OCI-LY7 (cell line): Measurements from ENCODE around the gene KRT83. TPM values are rescaled to one million over a fixed set of nuclear protein-coding genes. Genes with fewer than 3 reads are reported as not detected.

Experiments
- BruUV-seq: library from RNA; stranded (reverse); fragments of 400-500 nt; replicated peaks from 2 replicates; lab custom pipeline; 2021; lab: Mats Ljungman, UMichigan
- CTCF ChIA-PET: fragments of 300-600 bp; sonication (Branson Sonifier 250); formaldehyde crosslinking; loops from one replicate; lab custom pipeline; 2022; ENCODE audit warnings: antibody characterized with exemption; ENCODE audit not compliant: unreplicated experiment; lab: Charles Lee
- POLR2A ChIA-PET: fragments of 300-600 bp; sonication (Branson Sonifier 250); formaldehyde crosslinking; loops from one replicate; lab custom pipeline; 2022; ENCODE audit warnings: antibody characterized with exemption; lab: Charles Lee
- DNase-seq: peaks from one replicate; pipeline ENCODE4 v3.0.0-alpha.2; 2015; ENCODE audit warnings: low spot score
- H2AFZ ChIP-seq: fragments of 200-600 bp; sonication (generic), shearing (Covaris generic); 2 replicates; pipeline ENCODE4 v1.6.1; 2014; ENCODE audit warnings: mild to moderate bottlenecking, antibody characterized with exemption, low read length, moderate library complexity
- H3K27ac ChIP-seq: fragments of 200-600 bp; sonication (generic); 2 replicates; pipeline ENCODE4 v1.5.1; 2014; ENCODE audit warnings: mixed run types, low read depth, mild to moderate bottlenecking, moderate library complexity, low read length, inconsistent platforms; ENCODE audit not compliant: poor library complexity, severe bottlenecking
- H3K36me3 ChIP-seq: fragments of 200-600 bp; sonication (generic); 2 replicates; pipeline ENCODE4 v1.6.1; 2014; ENCODE audit warnings: mild to moderate bottlenecking, antibody characterized with exemption, low read length, moderate library complexity, mixed read lengths; ENCODE audit not compliant: insufficient read depth
- H3K4me1 ChIP-seq: fragments of 200-600 bp; sonication (generic); 2 replicates; pipeline ENCODE4 v1.5.1; 2014; ENCODE audit warnings: mild to moderate bottlenecking, low read length; ENCODE audit not compliant: insufficient read depth, poor library complexity, severe bottlenecking
- H3K4me2 ChIP-seq: fragments of 200-600 bp; sonication (generic); 2 replicates; pipeline ENCODE4 v1.6.1; 2014; ENCODE audit warnings: mild to moderate bottlenecking, low read length
- H3K4me3 ChIP-seq: fragments of 200-600 bp; sonication (generic); 2 replicates; pipeline ENCODE4 v1.5.1; 2014; ENCODE audit warnings: mild to moderate bottlenecking, low read depth, low read length; ENCODE audit not compliant: poor library complexity, severe bottlenecking
- H3K79me2 ChIP-seq: fragments of 200-600 bp; sonication (generic); 2 replicates; pipeline ENCODE4 v1.6.1; 2016; ENCODE audit warnings: low read depth, mild to moderate bottlenecking, low read length, moderate library complexity, mixed read lengths; ENCODE audit not compliant: insufficient read depth
- H3K9me2 ChIP-seq: fragments of 200-600 bp; sonication (generic); 2 replicates; pipeline ENCODE4 v1.6.1; 2016; ENCODE audit warnings: mild to moderate bottlenecking, low read length, mixed read lengths; ENCODE audit not compliant: insufficient read depth
- H3K9me3 ChIP-seq: fragments of 200-600 bp; sonication (generic); 2 replicates; pipeline ENCODE4 v1.6.1; 2014; ENCODE audit warnings: mild to moderate bottlenecking, mixed run types, low read length, mixed read lengths
- H4K20me1 ChIP-seq: fragments of 200-600 bp; sonication (generic); 2 replicates; pipeline ENCODE4 v1.6.1; 2014; ENCODE audit warnings: mild to moderate bottlenecking, antibody characterized with exemption, low read length, moderate library complexity, mixed read lengths; ENCODE audit not compliant: insufficient read depth
- CTCF ChIP-seq: fragments of 200-600 bp; sonication (generic); conservative IDR thresholded peaks from 2 replicates; pipeline ENCODE4 v1.5.1; 2014; ENCODE audit warnings: mild to moderate bottlenecking, antibody characterized with exemption, low read length, moderate library complexity, mixed read lengths
- EZH2phosphoT487 ChIP-seq: fragments of 200-600 bp; sonication (generic); IDR thresholded peaks from 2 replicates; pipeline ENCODE4 v1.6.1; 2018; ENCODE audit warnings: low read depth, borderline replicate concordance, mild to moderate bottlenecking, mixed run types, antibody characterized with exemption, low read length, moderate library complexity, mixed read lengths
- intact Hi-C: fragments of 100-400 bp; cut with micrococcal nuclease; formaldehyde crosslinking; loops from one replicate; pipeline ENCODE4 v1.10.0; 2022; ENCODE audit not compliant: unreplicated experiment
- total RNA-seq, 2 experiments: library from RNA; depleted of rRNA in 1 of 2; stranded (reverse); fragments of >200 nt in 1 of 2; shearing (Covaris generic) in 1 of 2; gene quantifications; 2 replicates each; pipeline ENCODE4 v1.2.3, GENCODE V29; 2014 to 2022

The KRT83 gene
- total RNA-seq, 2 experiments from 2014 or later = not detected

GRCh38 chr12:52353766-52354165 lies 32.6 kb upstream of the KRT83 start:
- no peak overlapping the region for H2AFZ ChIP-seq
- intact Hi-C loops = no loop called here
- POLR2A ChIA-PET = interaction anchor here (0.8 kb wide), 1 partner anchor 16 kb away, joined by 3 read pairs; no protein-coding TSS in a partner anchor
- no peak overlapping the region for H3K4me3 ChIP-seq
- no peaks in the 10 kb centered on the region for H3K9me2 ChIP-seq
- H3K4me2 ChIP-seq = no peak overlapping the region
- no peaks in the 10 kb centered on the region for H3K36me3 ChIP-seq
- no peak for DNase-seq
- no peaks in the 10 kb centered on the region for H4K20me1 ChIP-seq
- peaks cover 20% of the 10 kb centered on the region for H3K4me1 ChIP-seq
- H3K27ac ChIP-seq = no peak overlapping the region
- H3K79me2 ChIP-seq = no peaks in the 10 kb centered on the region
- H3K9me3 ChIP-seq = no peaks in the 10 kb centered on the region
- no TSS peak for BruUV-seq
- CTCF ChIA-PET = no interaction called here
- TF ChIP-seq CTCF (no peak), EZH2phosphoT487 (no peak)

GRCh38 chr12:52352951-52353350 lies 31.8 kb upstream of the KRT83 start:
- Histone ChIP-seq H3K4me1 (peaks cover 12% of the 10 kb centered on the region), H3K27ac (no peak overlapping the region), H3K36me3 (no peaks in the 10 kb centered on the region), H2AFZ (no peak overlapping the region), H4K20me1 (no peaks in the 10 kb centered on the region), H3K9me3 (no peaks in the 10 kb centered on the region), H3K9me2 (no peaks in the 10 kb centered on the region), H3K79me2 (no peaks in the 10 kb centered on the region), H3K4me3 (no peak overlapping the region), H3K4me2 (no peak overlapping the region)
- intact Hi-C loops = no loop called here
- POLR2A ChIA-PET = interaction anchor here (0.5 kb wide), 1 partner anchor 1389 kb away, joined by 5 read pairs; no protein-coding TSS in a partner anchor
- no TSS peak for BruUV-seq
- TF ChIP-seq CTCF (no peak), EZH2phosphoT487 (no peak)
- DNase-seq = no peak
- CTCF ChIA-PET = no interaction called here

DNA sequence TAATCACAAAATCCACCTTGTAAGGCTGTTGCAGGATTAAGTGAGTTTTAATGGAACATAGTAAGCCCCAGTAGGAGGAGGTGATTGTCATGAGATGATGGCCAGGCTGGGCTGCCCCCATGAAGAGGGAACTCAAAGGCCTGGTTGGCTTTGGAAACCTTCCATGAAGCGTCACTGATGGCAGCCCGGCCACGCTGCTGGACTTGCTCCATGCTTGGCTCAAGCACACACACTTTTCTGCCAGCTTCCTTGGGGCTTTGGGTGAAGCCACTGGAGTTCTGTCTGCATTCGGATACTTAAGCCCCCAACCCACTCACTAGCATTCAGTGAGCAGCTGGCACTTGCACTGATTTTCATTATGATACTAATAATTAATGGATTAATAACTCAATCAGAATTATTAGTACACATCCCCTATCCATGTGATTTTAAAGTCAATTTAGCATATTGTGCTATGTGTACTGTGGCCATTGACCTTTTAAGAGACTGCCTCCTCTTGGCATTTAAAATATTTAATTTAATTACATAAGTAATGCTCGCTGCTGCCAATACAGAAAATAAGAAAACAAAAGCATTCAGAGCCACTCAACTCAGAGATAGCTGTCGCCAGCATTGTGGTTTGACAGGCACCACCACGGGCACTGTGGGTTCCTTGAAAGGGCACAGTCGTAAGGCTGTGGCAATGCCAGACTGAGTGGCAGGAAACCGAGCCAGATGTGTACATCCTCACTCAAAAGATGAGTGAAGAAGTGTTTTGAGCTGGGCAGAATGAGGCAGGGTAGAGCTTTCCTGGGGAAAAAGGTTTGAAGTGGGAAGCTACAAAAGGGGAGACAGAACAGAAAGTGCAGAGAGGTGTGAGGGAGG lies 30.2 kb upstream of the KRT83 start:
- no TSS peak for BruUV-seq
- no peaks in the 10 kb centered on the region for H3K36me3 ChIP-seq
- no peaks in the 10 kb centered on the region for H4K20me1 ChIP-seq
- H3K4me2 ChIP-seq = no peak overlapping the region
- H3K27ac ChIP-seq = no peak overlapping the region
- no peaks in the 10 kb centered on the region for H3K4me1 ChIP-seq
- no peaks in the 10 kb centered on the region for H3K9me2 ChIP-seq
- H3K4me3 ChIP-seq = no peak overlapping the region
- TF ChIP-seq CTCF = no peak
- no peak for TF ChIP-seq EZH2phosphoT487
- POLR2A ChIA-PET = no interaction called here
- intact Hi-C loops = no loop called here
- DNase-seq = no peak
- H3K79me2 ChIP-seq = no peaks in the 10 kb centered on the region
- no peaks in the 10 kb centered on the region for H3K9me3 ChIP-seq
- CTCF ChIA-PET = no interaction called here
- no peak overlapping the region for H2AFZ ChIP-seq
